ENCODE results near the gene APOD. TPM values are rescaled to one million over a fixed set of nuclear protein-coding genes. Genes with fewer than 3 reads are reported as not detected.

The APOD gene
- polyA plus RNA-seq, 4 donors: 2.9 to 64.2 (median 12.6) TPM

- Histone ChIP-seq H3K36me3 (ENCODE audit: control insufficient read depth in 3 of 3, insufficient read depth in 2 of 3, low read depth in 1 of 3, low read length in 3 of 3) (peaks cover 0 to 7% (median 3%) of the 10 kb centered on the region in 3 donors), H3K4me3 (ENCODE audit: low read depth in 1 of 3, low read length in 3 of 3) (no peak overlapping the region), H3K4me1 (ENCODE audit: control insufficient read depth in 3 of 3, insufficient read depth in 2 of 3, low read depth in 1 of 3, low read length in 2 of 3) (peaks cover 3 to 7% (median 5%) of the 10 kb centered on the region in 3 donors), H3K9me3 (ENCODE audit: control insufficient read depth in 2 of 2, insufficient read depth in 1 of 2, low read depth in 1 of 2, low read length in 1 of 2) (no peaks in the 10 kb centered on the region), H3K27me3 (ENCODE audit: control insufficient read depth in 3 of 3, insufficient read depth in 3 of 3, low read length in 3 of 3) (no peaks in the 10 kb centered on the region), H3K27ac (ENCODE audit: low read depth in 1 of 3, low read length in 2 of 3) (no peak overlapping the region)
- 82 to 89% (median 83%) methylated on average over 5 of the region's 5 CpGs for WGBS, 3 donors
- FAIRE-seq: no peak
- DNase-seq: no peak
Observed at GRCh38 chr3:195535293-195535692, 48.4 kb downstream of the APOD start.

- peaks cover 0 to under 1% (median under 1%) of the 10 kb centered on the region in 3 donors for H3K4me1 ChIP-seq (ENCODE audit: control insufficient read depth in 3 of 3, insufficient read depth in 2 of 3, low read depth in 1 of 3, low read length in 2 of 3)
- FAIRE-seq (no peak), DNase-seq (no peak)
- no peaks in the 10 kb centered on the region for H3K27me3 ChIP-seq (ENCODE audit: control insufficient read depth in 3 of 3, insufficient read depth in 3 of 3, low read length in 3 of 3)
- no peak overlapping the region for H3K27ac ChIP-seq (ENCODE audit: low read depth in 1 of 3, low read length in 2 of 3)
- no peak overlapping the region for H3K4me3 ChIP-seq (ENCODE audit: low read depth in 1 of 3, low read length in 3 of 3)
- WGBS, 3 donors: 80 to 82% (median 81%) methylated on average over 7 of the region's 7 CpGs
- no peaks in the 10 kb centered on the region for H3K9me3 ChIP-seq (ENCODE audit: control insufficient read depth in 2 of 2, insufficient read depth in 1 of 2, low read depth in 1 of 2, low read length in 1 of 2)
- peaks cover 0 to 9% (median 5%) of the 10 kb centered on the region in 3 donors for H3K36me3 ChIP-seq (ENCODE audit: control insufficient read depth in 3 of 3, insufficient read depth in 2 of 3, low read depth in 1 of 3, low read length in 3 of 3)
Observed at GRCh38 chr3:195532834-195533233, 50.9 kb downstream of the APOD start.

GRCh38 chr3:195532345-195532744 is 51.4 kb downstream of the APOD start:
- Histone ChIP-seq H3K36me3 (ENCODE audit: control insufficient read depth in 3 of 3, insufficient read depth in 2 of 3, low read depth in 1 of 3, low read length in 3 of 3) (peaks cover 0 to 12% (median 8%) of the 10 kb centered on the region in 3 donors), H3K4me1 (ENCODE audit: control insufficient read depth in 3 of 3, insufficient read depth in 2 of 3, low read depth in 1 of 3, low read length in 2 of 3) (no peaks in the 10 kb centered on the region), H3K9me3 (ENCODE audit: control insufficient read depth in 2 of 2, insufficient read depth in 1 of 2, low read depth in 1 of 2, low read length in 1 of 2) (no peaks in the 10 kb centered on the region), H3K4me3 (ENCODE audit: low read depth in 1 of 3, low read length in 3 of 3) (no peak overlapping the region), H3K27me3 (ENCODE audit: control insufficient read depth in 3 of 3, insufficient read depth in 3 of 3, low read length in 3 of 3) (no peaks in the 10 kb centered on the region), H3K27ac (ENCODE audit: low read depth in 1 of 3, low read length in 2 of 3) (no peak overlapping the region)
- DNase-seq (no peak), FAIRE-seq (no peak)
- 52 to 76% (median 69%) methylated on average over 3 of the region's 3 CpGs for WGBS, 3 donors

DNA sequence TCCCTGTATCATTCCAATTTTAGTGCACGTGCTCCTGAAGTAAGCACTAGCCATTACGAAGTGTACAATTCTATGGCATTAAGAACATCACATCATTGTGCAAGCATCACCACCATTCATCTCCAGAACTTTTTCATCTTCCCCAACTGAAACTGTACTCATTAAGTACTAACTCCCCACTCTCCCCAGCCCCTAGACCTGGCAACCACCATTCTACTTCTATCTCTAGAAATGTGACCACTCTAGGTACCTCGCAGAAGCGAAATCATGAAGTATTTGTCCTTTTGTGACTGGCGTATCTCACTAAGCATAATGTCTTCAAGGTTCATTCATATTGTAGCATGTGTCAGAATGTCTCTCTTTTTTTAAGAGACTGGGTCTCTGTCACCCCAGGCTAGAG is 52.1 kb downstream of the APOD start:
- Histone ChIP-seq H3K4me3 (ENCODE audit: low read depth in 1 of 3, low read length in 3 of 3) (no peak overlapping the region), H3K4me1 (ENCODE audit: control insufficient read depth in 3 of 3, insufficient read depth in 2 of 3, low read depth in 1 of 3, low read length in 2 of 3) (no peaks in the 10 kb centered on the region), H3K27me3 (ENCODE audit: control insufficient read depth in 3 of 3, insufficient read depth in 3 of 3, low read length in 3 of 3) (no peaks in the 10 kb centered on the region), H3K36me3 (ENCODE audit: control insufficient read depth in 3 of 3, insufficient read depth in 2 of 3, low read depth in 1 of 3, low read length in 3 of 3) (peaks cover 0 to 18% (median 10%) of the 10 kb centered on the region in 3 donors), H3K9me3 (ENCODE audit: control insufficient read depth in 2 of 2, insufficient read depth in 1 of 2, low read depth in 1 of 2, low read length in 1 of 2) (no peaks in the 10 kb centered on the region), H3K27ac (ENCODE audit: low read depth in 1 of 3, low read length in 2 of 3) (no peak overlapping the region)
- WGBS, 3 donors: 86 to 94% (median 92%) methylated on average over 5 of the region's 5 CpGs
- FAIRE-seq: no peak
- DNase-seq: no peak

DNA sequence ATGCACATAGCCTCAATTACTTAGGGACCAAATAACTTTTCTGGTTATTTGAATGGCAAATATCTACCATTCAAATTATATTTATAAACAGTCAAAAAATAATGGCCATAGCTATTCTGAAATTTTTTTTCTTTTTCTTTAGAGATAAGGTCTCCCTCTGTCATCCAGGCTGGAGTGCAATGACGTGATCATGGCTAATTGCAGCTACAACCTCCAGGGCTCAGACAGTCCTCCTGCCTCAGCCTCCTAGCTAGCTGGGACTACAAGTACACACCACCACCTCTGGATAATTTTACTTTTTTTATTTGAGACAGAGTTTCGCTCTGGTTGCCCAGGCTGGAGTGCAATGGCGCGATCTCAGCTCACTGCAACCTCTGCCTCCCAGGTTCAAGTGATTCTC is 57.2 kb downstream of the APOD start:
- H3K36me3 ChIP-seq (ENCODE audit: control insufficient read depth in 3 of 3, insufficient read depth in 2 of 3, low read depth in 1 of 3, low read length in 3 of 3): peaks cover 5 to 30% (median 11%) of the 10 kb centered on the region in 3 donors
- no peaks in the 10 kb centered on the region for H3K4me1 ChIP-seq (ENCODE audit: control insufficient read depth in 3 of 3, insufficient read depth in 2 of 3, low read depth in 1 of 3, low read length in 2 of 3)
- FAIRE-seq: no peak
- no peaks in the 10 kb centered on the region for H3K27me3 ChIP-seq (ENCODE audit: control insufficient read depth in 3 of 3, insufficient read depth in 3 of 3, low read length in 3 of 3)
- no peak overlapping the region for H3K27ac ChIP-seq (ENCODE audit: low read depth in 1 of 3, low read length in 2 of 3)
- 96 to 97% (median 97%) methylated on average over 4 of the region's 4 CpGs for WGBS, 3 donors
- H3K9me3 ChIP-seq (ENCODE audit: control insufficient read depth in 2 of 2, insufficient read depth in 1 of 2, low read depth in 1 of 2, low read length in 1 of 2): no peaks in the 10 kb centered on the region
- DNase-seq: no peak
- no peak overlapping the region for H3K4me3 ChIP-seq (ENCODE audit: low read depth in 1 of 3, low read length in 3 of 3)

DNA sequence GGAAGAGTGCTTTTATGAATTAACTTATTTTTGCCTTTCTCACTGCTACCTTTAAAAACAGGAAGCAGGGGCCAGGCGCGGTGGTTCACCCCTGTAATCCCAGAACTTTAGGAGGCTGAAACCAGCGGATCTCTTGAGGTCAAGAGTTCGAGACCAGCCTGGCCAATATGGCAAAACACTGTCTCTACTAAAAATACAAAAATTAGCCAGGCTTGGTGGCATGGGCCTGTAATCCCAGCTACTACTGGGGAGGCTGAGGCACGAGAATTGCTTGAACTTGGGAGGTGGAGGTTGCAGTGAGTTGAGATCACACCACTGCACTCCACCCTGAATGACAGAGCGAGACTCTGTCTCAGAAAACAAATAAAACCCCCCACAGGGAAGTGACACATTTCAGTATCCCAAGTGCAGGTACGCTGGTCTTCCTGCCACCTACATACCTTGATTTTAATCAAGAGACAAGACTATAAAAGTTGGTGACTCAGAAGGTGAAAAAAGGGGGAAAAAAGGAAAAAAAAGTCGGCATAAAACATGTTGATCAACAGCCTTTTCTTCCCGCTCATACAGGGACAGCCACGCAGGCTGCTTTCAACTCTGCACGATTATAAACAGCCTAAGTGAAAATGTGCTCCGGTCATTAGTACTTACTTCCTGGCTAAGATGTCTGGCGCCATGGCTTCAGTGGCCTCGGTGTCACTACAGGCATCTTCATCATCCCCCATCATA is 59.4 kb downstream of the APOD start:
- Histone ChIP-seq H3K4me1 (ENCODE audit: control insufficient read depth in 3 of 3, insufficient read depth in 2 of 3, low read depth in 1 of 3, low read length in 2 of 3) (no peaks in the 10 kb centered on the region), H3K27ac (ENCODE audit: low read depth in 1 of 3, low read length in 2 of 3) (peak overlapping the region in 1 of 3 donors; percentile 27), H3K9me3 (ENCODE audit: control insufficient read depth in 2 of 2, insufficient read depth in 1 of 2, low read depth in 1 of 2, low read length in 1 of 2) (no peaks in the 10 kb centered on the region), H3K36me3 (ENCODE audit: control insufficient read depth in 3 of 3, insufficient read depth in 2 of 3, low read depth in 1 of 3, low read length in 3 of 3) (peaks cover 5 to 40% (median 11%) of the 10 kb centered on the region in 3 donors), H3K4me3 (ENCODE audit: low read depth in 1 of 3, low read length in 3 of 3) (no peak overlapping the region), H3K27me3 (ENCODE audit: control insufficient read depth in 3 of 3, insufficient read depth in 3 of 3, low read length in 3 of 3) (no peaks in the 10 kb centered on the region)
- DNase-seq (no peak), FAIRE-seq (no peak)
- WGBS, 3 donors: 69 to 80% (median 80%) methylated on average over 14 of the region's 14 CpGs

DNA sequence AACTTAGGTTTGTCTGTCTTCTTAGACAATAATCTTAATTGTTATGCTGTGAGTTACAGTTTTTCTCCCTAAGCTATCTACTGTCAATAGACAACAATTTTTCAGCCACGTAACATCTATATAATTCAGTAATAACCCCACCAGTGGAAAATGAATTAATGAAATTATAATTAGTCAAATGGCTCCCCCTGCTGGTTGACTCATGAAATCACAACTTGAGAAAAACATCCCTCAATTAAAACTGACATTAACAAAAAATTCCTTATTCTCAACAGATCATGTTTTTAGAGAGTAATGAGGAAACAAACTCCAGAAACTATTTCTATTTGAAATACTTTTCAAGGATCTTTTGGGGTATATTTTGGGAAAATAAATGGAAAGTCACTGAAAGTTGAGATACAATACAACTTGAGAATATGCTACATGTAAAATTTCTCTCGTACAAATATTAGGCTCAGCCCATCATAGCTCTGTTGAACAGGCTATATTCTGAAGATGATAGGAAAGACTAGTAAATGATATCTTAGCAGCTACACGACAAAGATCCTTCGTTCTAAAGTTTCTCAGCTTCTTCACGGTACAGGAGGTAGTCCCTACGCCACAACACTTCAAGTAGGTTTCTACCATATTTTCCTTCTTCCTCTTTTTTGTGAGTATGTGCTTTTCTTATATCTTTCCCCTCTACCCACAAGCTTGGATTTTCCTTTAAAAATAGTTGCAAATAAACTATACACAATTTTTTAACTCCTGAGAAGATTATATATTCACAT is 61.3 kb downstream of the APOD start:
- H3K4me3 ChIP-seq (ENCODE audit: low read depth in 1 of 3, low read length in 3 of 3): no peak overlapping the region
- H3K27ac ChIP-seq (ENCODE audit: low read depth in 1 of 3, low read length in 2 of 3): no peak overlapping the region
- no peaks in the 10 kb centered on the region for H3K27me3 ChIP-seq (ENCODE audit: control insufficient read depth in 3 of 3, insufficient read depth in 3 of 3, low read length in 3 of 3)
- H3K9me3 ChIP-seq (ENCODE audit: control insufficient read depth in 2 of 2, insufficient read depth in 1 of 2, low read depth in 1 of 2, low read length in 1 of 2): no peaks in the 10 kb centered on the region
- WGBS, 3 donors: 61 to 70% (median 68%) methylated on average over 6 of the region's 6 CpGs
- no peaks in the 10 kb centered on the region for H3K4me1 ChIP-seq (ENCODE audit: control insufficient read depth in 3 of 3, insufficient read depth in 2 of 3, low read depth in 1 of 3, low read length in 2 of 3)
- FAIRE-seq (peak; percentile 89), DNase-seq (peak; percentile 41 to 49)
- peaks cover 5 to 35% (median 7%) of the 10 kb centered on the region in 3 donors for H3K36me3 ChIP-seq (ENCODE audit: control insufficient read depth in 3 of 3, insufficient read depth in 2 of 3, low read depth in 1 of 3, low read length in 3 of 3)
